ENCODE results near the gene DAPP1. TPM values are rescaled to one million over a fixed set of nuclear protein-coding genes. Genes with fewer than 3 reads are reported as not detected.

The DAPP1 gene
- total RNA-seq, 3 donors from 2014 or later: 25.7 to 33.0 (median 30.7) TPM

DNA sequence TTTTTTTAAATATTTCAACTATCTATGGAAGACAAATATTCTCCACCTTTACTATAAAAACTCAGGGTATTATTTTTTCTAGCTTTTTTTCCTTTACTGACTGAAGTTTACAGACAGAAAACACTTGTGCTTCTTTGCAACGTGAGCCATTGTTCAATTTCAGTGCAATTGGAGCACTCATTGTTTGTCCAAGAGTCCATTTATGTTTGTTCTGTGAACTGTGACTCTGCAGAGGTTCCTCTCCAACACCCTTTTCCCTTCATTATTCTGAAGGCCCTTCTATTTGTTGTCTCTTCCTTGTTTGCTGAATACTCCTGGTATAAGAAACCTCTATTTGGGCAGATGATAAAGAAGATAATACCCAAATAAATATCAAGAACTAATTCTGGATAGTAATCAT is 37.4 kb downstream of the DAPP1 start:
- Mint-ChIP-seq H3K36me3 (ENCODE audit: insufficient read depth) (peaks cover 22% of the 10 kb centered on the region), H3K27me3 (ENCODE audit: low read depth) (no peaks in the 10 kb centered on the region), H3K4me1 (ENCODE audit: low read depth) (peaks cover 68% of the 10 kb centered on the region), H3K9me3 (no peaks in the 10 kb centered on the region), H3K4me3 (no peak overlapping the region)
- DNase-seq: no peak
- no peak for ATAC-seq

DNA sequence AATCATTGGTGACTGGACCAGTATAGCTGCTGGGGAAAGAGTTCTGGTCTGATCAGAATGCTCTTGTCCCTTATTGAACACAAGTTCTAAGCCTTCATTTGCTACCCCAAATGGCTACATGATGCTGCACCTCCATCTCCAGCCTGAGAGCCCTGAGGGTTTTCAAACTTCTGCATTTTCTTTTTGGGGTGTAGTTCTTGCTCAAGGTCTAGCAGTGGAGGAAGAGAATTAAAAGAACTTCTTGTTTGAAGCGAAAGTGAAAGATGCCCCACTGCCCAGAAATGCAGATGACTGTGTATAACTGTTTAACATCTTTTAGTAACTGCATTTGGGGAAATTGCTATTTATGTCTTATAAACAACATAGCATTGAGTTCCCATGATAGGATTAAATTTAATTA is 39.1 kb downstream of the DAPP1 start:
- no peak for DNase-seq
- peaks cover 28% of the 10 kb centered on the region for H3K36me3 Mint-ChIP-seq (ENCODE audit: insufficient read depth)
- H3K9me3 Mint-ChIP-seq: no peaks in the 10 kb centered on the region
- ATAC-seq: no peak
- peaks cover 64% of the 10 kb centered on the region for H3K4me1 Mint-ChIP-seq (ENCODE audit: low read depth)
- no peak overlapping the region for H3K4me3 Mint-ChIP-seq
- no peaks in the 10 kb centered on the region for H3K27me3 Mint-ChIP-seq (ENCODE audit: low read depth)

DNA sequence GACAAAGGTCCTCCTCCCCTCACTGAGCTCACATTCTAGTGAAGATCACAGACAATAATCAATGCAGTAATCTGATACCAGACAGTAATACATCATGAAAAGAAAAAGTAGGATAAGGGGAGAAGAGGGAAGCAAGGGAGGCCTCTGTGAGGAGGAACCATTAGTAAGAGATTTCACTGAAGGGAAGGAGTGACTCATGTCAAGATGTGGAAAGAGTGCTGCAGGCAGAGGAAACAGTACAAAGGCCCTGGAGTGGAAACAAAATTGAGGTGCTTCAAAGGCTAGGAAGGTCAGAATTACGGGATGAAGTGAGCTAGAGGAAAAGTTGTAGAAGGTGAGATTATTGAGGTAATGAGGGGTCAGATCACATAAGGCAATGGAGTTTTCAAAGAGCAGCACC is 39.5 kb downstream of the DAPP1 start:
- Mint-ChIP-seq H3K4me3 (peak overlapping the region; percentile 27), H3K4me1 (ENCODE audit: low read depth) (peaks cover 60% of the 10 kb centered on the region), H3K27me3 (ENCODE audit: low read depth) (no peaks in the 10 kb centered on the region), H3K9me3 (no peaks in the 10 kb centered on the region), H3K36me3 (ENCODE audit: insufficient read depth) (peaks cover 28% of the 10 kb centered on the region)
- no peak for DNase-seq
- peak; percentile 34 to 54 for ATAC-seq

DNA sequence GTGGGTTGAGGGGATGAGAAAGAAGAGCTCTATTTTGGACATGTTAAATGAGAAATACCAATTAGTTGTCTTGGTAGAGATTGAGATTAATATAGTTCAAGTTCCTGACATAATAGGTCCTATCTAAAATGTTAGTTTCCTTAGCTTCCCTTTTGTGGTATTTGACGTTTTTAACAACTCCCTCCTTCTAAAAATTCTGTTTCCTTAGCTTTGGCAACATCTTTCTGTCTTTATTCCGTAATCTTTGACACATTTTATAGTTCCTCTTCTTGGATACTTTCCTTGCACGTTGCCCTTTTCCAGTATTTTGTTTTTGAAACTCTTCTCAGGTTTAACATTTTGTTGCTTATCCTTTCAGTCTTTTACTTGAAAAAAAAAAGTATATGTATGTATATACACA is 40.7 kb downstream of the DAPP1 start:
- Mint-ChIP-seq H3K4me1 (ENCODE audit: low read depth) (peaks cover 57% of the 10 kb centered on the region), H3K36me3 (ENCODE audit: insufficient read depth) (peaks cover 28% of the 10 kb centered on the region), H3K27me3 (ENCODE audit: low read depth) (no peaks in the 10 kb centered on the region), H3K4me3 (no peak overlapping the region), H3K9me3 (no peaks in the 10 kb centered on the region)
- ATAC-seq: no peak
- no peak for DNase-seq

DNA sequence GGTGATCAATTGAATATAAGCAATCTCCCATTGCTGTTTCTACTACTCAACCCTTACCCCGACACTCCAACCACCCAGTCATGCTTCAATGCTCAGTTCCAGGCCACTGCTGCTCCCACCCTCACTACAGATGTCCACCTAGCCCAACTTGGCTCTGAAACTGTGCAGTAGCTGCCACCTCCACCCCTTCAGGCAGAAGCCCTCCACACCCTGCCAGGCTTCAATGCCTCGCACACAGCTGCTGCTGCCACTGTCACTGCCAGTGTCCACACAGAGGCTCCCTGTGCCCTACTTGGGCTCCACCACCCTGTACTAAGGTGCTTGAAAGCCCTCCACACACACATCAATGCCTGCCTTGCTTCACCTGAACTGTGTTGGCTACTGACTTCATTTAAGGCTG is 43.0 kb downstream of the DAPP1 start:
- DNase-seq (no peak), ATAC-seq (no peak)
- Mint-ChIP-seq H3K4me1 (ENCODE audit: low read depth) (peaks cover 42% of the 10 kb centered on the region), H3K36me3 (ENCODE audit: insufficient read depth) (peaks cover 20% of the 10 kb centered on the region), H3K9me3 (no peaks in the 10 kb centered on the region), H3K27me3 (ENCODE audit: low read depth) (no peaks in the 10 kb centered on the region), H3K4me3 (no peak overlapping the region)

DNA sequence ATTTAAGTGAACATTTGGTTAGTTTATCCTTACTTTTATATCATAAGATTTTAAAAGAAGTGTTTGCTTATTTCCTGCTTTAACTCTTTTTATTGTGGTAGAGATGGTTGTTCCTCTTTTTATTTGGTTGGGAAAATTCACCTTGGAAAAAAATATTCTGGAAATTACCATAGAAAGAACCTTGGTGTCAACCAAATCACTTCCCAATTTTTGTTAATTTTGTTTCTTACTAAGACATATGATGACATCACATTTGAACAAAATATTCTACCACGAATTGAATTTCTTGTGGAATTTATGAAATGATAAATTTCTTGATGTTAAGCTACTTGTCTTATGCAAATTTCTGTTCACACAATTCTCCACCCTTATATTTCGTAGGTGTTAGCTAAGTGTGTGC is 43.9 kb downstream of the DAPP1 start:
- no peak for ATAC-seq
- no peaks in the 10 kb centered on the region for H3K27me3 Mint-ChIP-seq (ENCODE audit: low read depth)
- peaks cover 20% of the 10 kb centered on the region for H3K36me3 Mint-ChIP-seq (ENCODE audit: insufficient read depth)
- H3K4me3 Mint-ChIP-seq: no peak overlapping the region
- no peaks in the 10 kb centered on the region for H3K9me3 Mint-ChIP-seq
- H3K4me1 Mint-ChIP-seq (ENCODE audit: low read depth): peaks cover 33% of the 10 kb centered on the region
- no peak for DNase-seq

DNA sequence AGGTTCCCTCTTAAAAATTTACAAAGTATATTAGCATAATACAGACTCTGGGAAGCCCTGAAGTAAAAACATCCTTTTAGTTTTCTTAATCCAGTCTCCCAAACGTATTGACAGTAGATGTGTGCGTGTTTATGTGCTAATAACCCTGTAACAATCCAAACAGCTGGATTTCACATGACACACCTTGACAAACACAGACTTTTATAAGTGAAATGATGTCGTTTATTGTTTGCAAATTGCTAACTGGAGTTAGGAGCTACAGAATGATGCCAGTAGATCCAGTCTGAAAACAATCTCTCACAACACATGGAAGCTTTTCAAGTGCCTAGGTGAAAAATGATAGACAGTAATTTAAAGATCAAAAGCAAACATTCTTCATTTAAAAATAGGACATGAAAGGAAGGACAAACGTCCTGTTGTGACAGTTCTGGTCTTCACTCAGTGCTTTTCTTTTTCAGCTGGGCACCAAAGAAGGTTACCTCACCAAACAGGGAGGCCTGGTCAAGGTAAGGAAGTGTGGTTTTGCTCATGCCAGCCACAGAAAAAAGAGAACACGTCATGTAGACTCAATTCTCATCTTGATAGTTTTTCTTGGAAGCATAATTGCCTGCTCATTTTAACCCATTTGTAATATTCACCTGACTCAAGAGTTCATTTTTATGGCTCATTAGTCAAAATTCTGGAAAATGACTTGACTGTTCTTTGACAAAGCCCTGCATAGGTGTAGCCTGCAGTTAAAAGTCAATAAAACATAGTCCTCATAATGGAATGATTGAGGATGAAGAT is 44.7 kb downstream of the DAPP1 start:
- ATAC-seq: peak; percentile 43 to 71
- no peak for DNase-seq
- Mint-ChIP-seq H3K4me3 (no peak overlapping the region), H3K9me3 (no peaks in the 10 kb centered on the region), H3K4me1 (ENCODE audit: low read depth) (peaks cover 26% of the 10 kb centered on the region), H3K36me3 (ENCODE audit: insufficient read depth) (peaks cover 23% of the 10 kb centered on the region), H3K27me3 (ENCODE audit: low read depth) (no peaks in the 10 kb centered on the region)

DNA sequence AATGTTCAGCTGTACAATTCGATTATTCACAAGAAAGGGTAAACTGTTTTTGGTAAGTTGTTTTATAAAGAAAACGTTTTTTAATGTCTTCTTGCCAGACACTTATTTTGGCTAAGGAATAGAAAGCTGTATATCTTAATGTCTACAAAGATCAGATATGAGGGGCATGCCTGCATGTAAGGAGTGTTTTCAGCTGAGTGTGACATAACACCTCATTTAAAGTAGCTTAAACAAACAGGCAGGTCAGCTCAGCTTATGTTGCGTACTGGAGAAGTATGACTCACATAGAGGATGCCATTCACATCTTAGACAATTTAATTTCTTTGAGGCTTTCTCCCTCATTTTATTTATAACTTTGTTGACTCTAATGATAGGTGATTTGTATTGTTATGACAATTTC is 47.2 kb downstream of the DAPP1 start:
- DNase-seq: no peak
- H3K4me1 Mint-ChIP-seq (ENCODE audit: low read depth): peaks cover 15% of the 10 kb centered on the region
- no peaks in the 10 kb centered on the region for H3K27me3 Mint-ChIP-seq (ENCODE audit: low read depth)
- no peak for ATAC-seq
- H3K36me3 Mint-ChIP-seq (ENCODE audit: insufficient read depth): peaks cover 27% of the 10 kb centered on the region
- H3K4me3 Mint-ChIP-seq: no peak overlapping the region
- no peaks in the 10 kb centered on the region for H3K9me3 Mint-ChIP-seq

DNA sequence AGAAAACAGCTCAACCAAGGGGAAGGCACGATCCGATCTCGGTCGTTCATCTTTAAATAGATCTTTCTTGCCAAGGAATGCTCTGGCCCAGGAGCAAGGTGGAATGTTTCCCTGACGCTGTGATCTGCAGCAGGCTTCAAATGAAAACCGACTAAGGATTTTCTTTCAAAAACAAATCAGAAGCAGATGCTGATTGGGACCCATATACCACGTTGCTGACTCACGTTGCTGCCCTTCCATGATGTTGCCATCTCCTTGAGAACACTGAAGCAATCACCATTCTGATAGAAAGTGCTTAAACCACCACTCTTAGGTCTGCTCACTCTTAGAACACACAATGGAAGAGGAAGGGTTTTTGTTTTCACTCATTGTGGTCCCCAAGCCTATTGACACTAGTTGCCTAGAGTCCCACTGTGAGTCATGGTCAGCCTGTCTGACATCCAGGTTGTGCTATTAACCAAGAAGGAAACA is 51.5 kb downstream of the DAPP1 start:
- no peak for DNase-seq

DNA sequence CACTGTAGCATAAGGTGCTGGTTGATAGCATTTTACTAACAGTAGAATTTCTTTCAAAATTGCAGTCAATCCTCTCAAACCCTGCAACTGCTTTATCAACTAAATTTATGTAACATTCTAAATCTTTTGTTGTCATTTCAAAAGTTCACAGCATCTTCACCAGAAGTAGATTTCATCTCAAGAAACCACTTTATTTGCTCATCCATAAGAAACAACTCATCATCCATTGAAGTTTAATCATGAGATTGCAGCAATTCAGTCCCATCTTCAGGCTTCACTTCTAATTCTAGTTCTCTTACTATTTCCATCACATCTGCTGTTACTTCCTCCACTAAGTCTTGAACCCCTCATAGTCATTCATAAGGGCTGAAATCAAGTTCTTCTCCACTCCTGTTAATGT is 55.9 kb downstream of the DAPP1 start:
- peaks cover 22% of the 10 kb centered on the region for H3K36me3 Mint-ChIP-seq (ENCODE audit: insufficient read depth)
- ATAC-seq (no peak), DNase-seq (no peak)
- H3K27me3 Mint-ChIP-seq (ENCODE audit: low read depth): no peaks in the 10 kb centered on the region
- no peak overlapping the region for H3K4me3 Mint-ChIP-seq
- H3K9me3 Mint-ChIP-seq: no peaks in the 10 kb centered on the region
- peaks cover 2% of the 10 kb centered on the region for H3K4me1 Mint-ChIP-seq (ENCODE audit: low read depth)

More for the DNA sequence above, 51.5 kb downstream of the DAPP1 start:
- no peaks in the 10 kb centered on the region for H3K9me3 Mint-ChIP-seq
- no peak overlapping the region for H3K4me3 Mint-ChIP-seq
- H3K27me3 Mint-ChIP-seq (ENCODE audit: low read depth): no peaks in the 10 kb centered on the region
- peak; percentile 78 to 81 for ATAC-seq
- H3K36me3 Mint-ChIP-seq (ENCODE audit: insufficient read depth): peaks cover 30% of the 10 kb centered on the region
- H3K4me1 Mint-ChIP-seq (ENCODE audit: low read depth): peaks cover 2% of the 10 kb centered on the region

DNA sequence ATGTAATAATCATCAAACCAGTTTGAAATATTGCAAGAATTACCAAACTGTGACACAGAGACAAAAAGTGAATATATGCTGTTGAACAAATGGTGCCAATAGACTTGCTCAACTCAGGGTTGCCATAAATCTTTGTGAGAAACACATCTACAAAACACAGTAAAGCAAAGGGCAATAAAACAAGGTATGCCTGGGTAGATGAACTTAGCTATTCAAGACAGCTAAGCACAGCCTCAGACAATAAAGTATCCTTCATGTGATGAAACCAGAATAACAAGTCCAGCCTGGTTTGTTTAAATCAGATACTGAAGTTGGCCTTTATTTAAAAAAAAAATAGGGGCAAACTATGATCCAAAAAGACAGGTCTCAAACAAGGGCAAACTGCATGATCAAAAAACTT is 58.4 kb downstream of the DAPP1 start:
- ATAC-seq: no peak
- H3K9me3 Mint-ChIP-seq: no peaks in the 10 kb centered on the region

DNA sequence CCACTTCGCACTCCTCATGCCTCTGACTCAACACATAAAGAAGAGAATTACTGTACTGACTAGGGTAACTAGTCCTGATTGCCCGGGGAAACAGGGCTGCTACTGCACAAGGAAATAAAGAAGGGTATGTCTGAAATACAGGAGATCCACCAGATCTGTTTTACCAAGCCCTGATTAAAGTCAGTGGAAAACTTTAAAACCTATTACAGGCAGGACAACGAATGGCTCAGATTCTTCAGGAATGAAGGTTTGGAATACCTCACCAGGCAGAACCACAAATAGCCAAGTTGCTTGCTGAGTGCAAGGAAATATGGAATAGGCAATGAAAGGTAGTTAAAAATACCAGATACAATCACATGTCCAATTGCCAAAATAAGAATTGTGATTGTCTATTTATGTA is 60.3 kb downstream of the DAPP1 start:
- Mint-ChIP-seq H3K4me3 (no peak overlapping the region), H3K36me3 (ENCODE audit: insufficient read depth) (peaks cover 18% of the 10 kb centered on the region), H3K27me3 (ENCODE audit: low read depth) (no peaks in the 10 kb centered on the region), H3K9me3 (no peaks in the 10 kb centered on the region), H3K4me1 (ENCODE audit: low read depth) (no peaks in the 10 kb centered on the region)
- no peak for ATAC-seq
- no peak for DNase-seq

More for the DNA sequence above, 58.4 kb downstream of the DAPP1 start:
- Mint-ChIP-seq H3K4me3 (no peak overlapping the region), H3K36me3 (ENCODE audit: insufficient read depth) (peaks cover 21% of the 10 kb centered on the region), H3K4me1 (ENCODE audit: low read depth) (no peaks in the 10 kb centered on the region), H3K27me3 (ENCODE audit: low read depth) (no peaks in the 10 kb centered on the region)
- no peak for DNase-seq

DNA sequence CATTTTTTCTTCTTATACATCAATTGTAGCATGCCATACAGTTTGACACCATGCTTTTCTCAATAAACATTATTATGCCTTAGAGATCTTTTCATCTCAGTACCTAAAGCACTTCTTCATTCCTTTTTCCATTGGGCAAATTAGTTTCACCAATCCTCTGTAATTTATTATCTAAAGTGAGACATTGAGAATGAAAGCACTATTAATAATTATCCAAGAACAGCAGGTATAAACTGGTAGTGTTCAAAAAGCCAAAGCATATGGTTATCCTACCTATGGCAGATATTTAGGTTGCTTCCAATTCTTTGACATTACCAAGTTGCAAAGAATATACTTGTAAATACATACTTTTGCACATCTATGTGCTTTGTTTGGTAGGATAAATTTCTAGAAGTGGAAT is 62.0 kb downstream of the DAPP1 start:
- Mint-ChIP-seq H3K36me3 (ENCODE audit: insufficient read depth) (peaks cover 19% of the 10 kb centered on the region), H3K4me1 (ENCODE audit: low read depth) (no peaks in the 10 kb centered on the region), H3K27me3 (ENCODE audit: low read depth) (no peaks in the 10 kb centered on the region), H3K9me3 (no peaks in the 10 kb centered on the region), H3K4me3 (no peak overlapping the region)
- no peak for ATAC-seq
- DNase-seq: no peak

DNA sequence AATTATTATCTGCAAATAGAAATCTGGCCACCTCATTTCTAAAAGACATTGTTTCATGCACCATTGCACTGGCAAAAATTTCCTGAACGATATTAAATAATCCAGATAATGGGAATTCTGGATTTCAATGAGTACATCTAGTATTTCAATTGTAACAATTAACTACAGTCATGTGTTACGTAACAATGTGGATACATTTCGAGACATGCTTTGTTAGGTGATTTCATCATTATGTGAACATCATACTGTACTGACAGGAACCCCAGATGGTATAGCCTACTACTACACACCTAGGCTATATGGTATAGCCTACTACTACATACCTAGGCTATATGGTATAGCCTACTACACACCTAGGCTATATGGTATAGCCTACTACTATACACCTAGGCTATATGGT is 62.8 kb downstream of the DAPP1 start:
- Mint-ChIP-seq H3K4me3 (no peak overlapping the region), H3K4me1 (ENCODE audit: low read depth) (no peaks in the 10 kb centered on the region), H3K27me3 (ENCODE audit: low read depth) (no peaks in the 10 kb centered on the region), H3K9me3 (no peaks in the 10 kb centered on the region), H3K36me3 (ENCODE audit: insufficient read depth) (peaks cover 17% of the 10 kb centered on the region)
- no peak for DNase-seq
- ATAC-seq: no peak

DNA sequence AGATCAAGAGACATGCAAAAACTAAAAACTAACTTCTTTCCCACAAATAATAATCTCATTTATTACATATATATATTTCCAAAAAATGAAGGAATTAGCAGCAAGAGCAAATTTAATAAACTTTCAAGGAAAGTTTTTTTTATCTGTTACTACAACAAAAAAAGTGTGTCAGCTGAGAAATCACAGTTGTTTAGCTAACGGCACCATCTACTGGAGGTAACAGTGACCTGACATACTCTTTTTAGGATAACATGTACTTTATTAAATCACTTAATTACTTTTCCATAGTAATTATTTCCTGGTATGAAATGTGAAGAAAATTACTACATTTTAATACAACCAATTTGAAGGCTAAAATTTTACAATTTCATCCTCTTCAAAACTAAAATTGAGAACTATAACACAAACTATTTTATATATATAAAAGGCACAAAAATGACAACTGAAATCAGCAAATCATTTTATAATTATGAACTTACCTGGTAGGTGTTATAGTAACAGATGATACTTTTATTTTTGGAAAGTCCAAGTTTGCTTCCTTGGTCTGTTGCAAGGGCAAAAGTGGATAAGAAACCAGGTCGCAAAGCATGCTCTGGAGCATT is 68.5 kb downstream of the DAPP1 start:
- no peaks in the 10 kb centered on the region for H3K27me3 Mint-ChIP-seq (ENCODE audit: low read depth)
- H3K9me3 Mint-ChIP-seq: no peaks in the 10 kb centered on the region
- ATAC-seq (no peak), DNase-seq (no peak)
- H3K4me1 Mint-ChIP-seq (ENCODE audit: low read depth): peaks cover 8% of the 10 kb centered on the region
- no peak overlapping the region for H3K4me3 Mint-ChIP-seq
- H3K36me3 Mint-ChIP-seq (ENCODE audit: insufficient read depth): peaks cover 12% of the 10 kb centered on the region
